HL-60 (cell line): ENCODE measurements around the gene GSK3B.

ENCODE experiments used
- GABPA ChIP-seq: IDR thresholded peaks from 2 replicates; pipeline ENCODE4 v1.6.1; 2012; ENCODE audit warnings: low read depth
- POLR2AphosphoS5 ChIP-seq: IDR thresholded peaks from 2 replicates; pipeline ENCODE4 v1.6.1; 2012; ENCODE audit warnings: low read depth
- SPI1 ChIP-seq: IDR thresholded peaks from 2 replicates; pipeline ENCODE4 v1.6.1; 2012; ENCODE audit warnings: low read depth, mild to moderate bottlenecking, borderline replicate concordance
- TF ChIP-seq, protein P1 (sequence below): IDR thresholded peaks from one replicate; pipeline ENCODE4 v1.5.1; 2011; ENCODE audit warnings: low read length, control low read depth, inconsistent platforms; ENCODE audit not compliant: insufficient read depth
- TF ChIP-seq, protein P2 (sequence below): IDR thresholded peaks from 2 replicates; pipeline ENCODE4 v1.6.1; 2012; ENCODE audit warnings: low read depth; ENCODE audit not compliant: insufficient replicate concordance

DNA sequence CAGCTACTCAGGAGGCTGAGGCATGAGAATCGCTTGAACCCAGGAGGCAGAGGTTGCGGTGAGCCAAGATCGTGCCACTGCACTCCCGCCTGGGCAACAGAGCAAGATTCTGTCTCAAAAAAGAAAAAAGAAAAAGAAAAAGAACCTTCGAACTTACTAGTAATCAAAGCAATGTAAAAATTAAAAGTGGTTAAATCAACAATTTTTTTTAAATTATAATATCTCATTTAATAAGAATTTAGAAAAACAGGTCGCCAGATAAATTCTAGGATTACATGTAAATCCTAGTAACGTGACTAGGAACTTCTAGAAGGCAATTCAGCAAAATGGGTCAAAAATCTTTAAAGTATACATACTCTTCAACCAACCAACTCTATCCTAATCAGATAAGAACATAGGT, 37.2 kb downstream of the GSK3B start:
- TF ChIP-seq, protein P1, sequence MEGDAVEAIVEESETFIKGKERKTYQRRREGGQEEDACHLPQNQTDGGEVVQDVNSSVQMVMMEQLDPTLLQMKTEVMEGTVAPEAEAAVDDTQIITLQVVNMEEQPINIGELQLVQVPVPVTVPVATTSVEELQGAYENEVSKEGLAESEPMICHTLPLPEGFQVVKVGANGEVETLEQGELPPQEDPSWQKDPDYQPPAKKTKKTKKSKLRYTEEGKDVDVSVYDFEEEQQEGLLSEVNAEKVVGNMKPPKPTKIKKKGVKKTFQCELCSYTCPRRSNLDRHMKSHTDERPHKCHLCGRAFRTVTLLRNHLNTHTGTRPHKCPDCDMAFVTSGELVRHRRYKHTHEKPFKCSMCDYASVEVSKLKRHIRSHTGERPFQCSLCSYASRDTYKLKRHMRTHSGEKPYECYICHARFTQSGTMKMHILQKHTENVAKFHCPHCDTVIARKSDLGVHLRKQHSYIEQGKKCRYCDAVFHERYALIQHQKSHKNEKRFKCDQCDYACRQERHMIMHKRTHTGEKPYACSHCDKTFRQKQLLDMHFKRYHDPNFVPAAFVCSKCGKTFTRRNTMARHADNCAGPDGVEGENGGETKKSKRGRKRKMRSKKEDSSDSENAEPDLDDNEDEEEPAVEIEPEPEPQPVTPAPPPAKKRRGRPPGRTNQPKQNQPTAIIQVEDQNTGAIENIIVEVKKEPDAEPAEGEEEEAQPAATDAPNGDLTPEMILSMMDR: no peak
- TF ChIP-seq POLR2AphosphoS5 (no peak), SPI1 (no peak), GABPA (no peak)
- TF ChIP-seq, protein P2, sequence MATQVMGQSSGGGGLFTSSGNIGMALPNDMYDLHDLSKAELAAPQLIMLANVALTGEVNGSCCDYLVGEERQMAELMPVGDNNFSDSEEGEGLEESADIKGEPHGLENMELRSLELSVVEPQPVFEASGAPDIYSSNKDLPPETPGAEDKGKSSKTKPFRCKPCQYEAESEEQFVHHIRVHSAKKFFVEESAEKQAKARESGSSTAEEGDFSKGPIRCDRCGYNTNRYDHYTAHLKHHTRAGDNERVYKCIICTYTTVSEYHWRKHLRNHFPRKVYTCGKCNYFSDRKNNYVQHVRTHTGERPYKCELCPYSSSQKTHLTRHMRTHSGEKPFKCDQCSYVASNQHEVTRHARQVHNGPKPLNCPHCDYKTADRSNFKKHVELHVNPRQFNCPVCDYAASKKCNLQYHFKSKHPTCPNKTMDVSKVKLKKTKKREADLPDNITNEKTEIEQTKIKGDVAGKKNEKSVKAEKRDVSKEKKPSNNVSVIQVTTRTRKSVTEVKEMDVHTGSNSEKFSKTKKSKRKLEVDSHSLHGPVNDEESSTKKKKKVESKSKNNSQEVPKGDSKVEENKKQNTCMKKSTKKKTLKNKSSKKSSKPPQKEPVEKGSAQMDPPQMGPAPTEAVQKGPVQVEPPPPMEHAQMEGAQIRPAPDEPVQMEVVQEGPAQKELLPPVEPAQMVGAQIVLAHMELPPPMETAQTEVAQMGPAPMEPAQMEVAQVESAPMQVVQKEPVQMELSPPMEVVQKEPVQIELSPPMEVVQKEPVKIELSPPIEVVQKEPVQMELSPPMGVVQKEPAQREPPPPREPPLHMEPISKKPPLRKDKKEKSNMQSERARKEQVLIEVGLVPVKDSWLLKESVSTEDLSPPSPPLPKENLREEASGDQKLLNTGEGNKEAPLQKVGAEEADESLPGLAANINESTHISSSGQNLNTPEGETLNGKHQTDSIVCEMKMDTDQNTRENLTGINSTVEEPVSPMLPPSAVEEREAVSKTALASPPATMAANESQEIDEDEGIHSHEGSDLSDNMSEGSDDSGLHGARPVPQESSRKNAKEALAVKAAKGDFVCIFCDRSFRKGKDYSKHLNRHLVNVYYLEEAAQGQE: no peak
